GM23338 (cell line): Measurements from ENCODE around the gene TRIM71. TPM values are rescaled to one million over a fixed set of nuclear protein-coding genes. Genes with fewer than 3 reads are reported as not detected.
A peak's percentile ranks its signal among the peaks of the same experiment; 100 is the strongest.

ENCODE experiments used
- ATAC-seq: fragments of 200-7000 bp; cut with Tn5 transposase; 3 replicates; pipeline ENCODE4 v1.9.1; 2020
- DNase-seq: peaks from one replicate; pipeline ENCODE4 v3.0.0-alpha.2; 2015; ENCODE audit warnings: low spot score
- H2AFZ ChIP-seq: fragments of 200-600 bp; sonication (generic); 2 replicates; pipeline ENCODE4 v1.8.0; 2016; ENCODE audit warnings: antibody characterized with exemption, mild to moderate bottlenecking, moderate library complexity
- H3F3A ChIP-seq: fragments of 200-600 bp; sonication (generic); replicated peaks from 2 replicates; pipeline ENCODE4 v1.8.0; 2017; ENCODE audit warnings: antibody characterized with exemption, mixed run types, low read depth
- H3K27ac ChIP-seq: fragments of 200-600 bp; sonication (generic); 2 replicates; pipeline ENCODE4 v1.6.1; 2016; ENCODE audit warnings: low read depth
- H3K27me3 ChIP-seq: fragments of 200-600 bp; sonication (generic); 2 replicates; pipeline ENCODE4 v1.8.0; 2016; ENCODE audit warnings: mild to moderate bottlenecking, mixed run types, moderate library complexity; ENCODE audit not compliant: insufficient read depth
- H3K36me3 ChIP-seq: fragments of 200-600 bp; sonication (generic); 2 replicates; pipeline ENCODE4 v1.8.0; 2016; ENCODE audit warnings: mild to moderate bottlenecking; ENCODE audit not compliant: insufficient read depth
- H3K4me1 ChIP-seq: fragments of 200-600 bp; sonication (generic); 2 replicates; pipeline ENCODE4 v1.8.0; 2016; ENCODE audit warnings: mild to moderate bottlenecking, moderate library complexity; ENCODE audit not compliant: insufficient read depth
- H3K4me2 ChIP-seq: fragments of 200-600 bp; sonication (generic); 2 replicates; pipeline ENCODE4 v1.7.1; 2017; ENCODE audit warnings: mixed run types
- H3K4me3 ChIP-seq: fragments of 200-600 bp; sonication (generic); 2 replicates; pipeline ENCODE4 v1.6.1; 2016; ENCODE audit warnings: mixed run types
- H3K79me2 ChIP-seq: fragments of 200-600 bp; sonication (generic); replicated peaks from 2 replicates; pipeline ENCODE4 v1.8.0; 2017; ENCODE audit warnings: mild to moderate bottlenecking; ENCODE audit not compliant: insufficient read depth
- H3K9me2 ChIP-seq: fragments of 200-600 bp; sonication (generic); 2 replicates; pipeline ENCODE4 v1.8.0; 2017; ENCODE audit not compliant: insufficient read depth
- H4K20me1 ChIP-seq: fragments of 200-600 bp; sonication (generic); replicated peaks from 2 replicates; pipeline ENCODE4 v1.8.0; 2017; ENCODE audit warnings: mild to moderate bottlenecking; ENCODE audit not compliant: insufficient read depth
- H3K27ac Mint-ChIP-seq: 2 replicates; pipeline ENCODE4 v1.8.0; 2020; ENCODE audit warnings: inconsistent platforms, mild to moderate bottlenecking, moderate library complexity, mixed read lengths
- H3K27me3 Mint-ChIP-seq: 3 replicates; pipeline ENCODE4 v1.8.0; 2022; ENCODE audit warnings: low read depth, mild to moderate bottlenecking, moderate library complexity, mixed read lengths, inconsistent platforms; ENCODE audit not compliant: insufficient read depth, poor library complexity
- H3K36me3 Mint-ChIP-seq: 3 replicates; pipeline ENCODE4 v1.8.0; 2021; ENCODE audit warnings: low read depth, mild to moderate bottlenecking, inconsistent platforms, moderate library complexity, mixed read lengths
- H3K4me1 Mint-ChIP-seq: 3 replicates; pipeline ENCODE4 v1.8.0; 2020; ENCODE audit warnings: mild to moderate bottlenecking, inconsistent platforms, mixed read lengths
- H3K4me3 Mint-ChIP-seq: 3 replicates; pipeline ENCODE4 v1.8.0; 2021; ENCODE audit warnings: moderate library complexity, mild to moderate bottlenecking, inconsistent platforms, mixed read lengths
- H3K9me3 Mint-ChIP-seq: 3 replicates; pipeline ENCODE4 v1.8.0; 2020; ENCODE audit warnings: moderate library complexity, mild to moderate bottlenecking, inconsistent platforms, mixed read lengths
- CREB1 ChIP-seq: fragments of 250-450 bp; sonication (Bioruptor Pico); IDR thresholded peaks from 2 replicates; pipeline ENCODE4 v1.5.0; 2020; ENCODE audit warnings: low read depth, mild to moderate bottlenecking, moderate library complexity
- EZH2 ChIP-seq: fragments of 200-600 bp; sonication (generic); IDR thresholded peaks from one replicate; pipeline ENCODE4 v1.8.0; 2017; ENCODE audit warnings: antibody characterized with exemption, mild to moderate bottlenecking, low read depth; ENCODE audit not compliant: unreplicated experiment
- EZH2phosphoT487 ChIP-seq: fragments of 200-600 bp; sonication (generic); IDR thresholded peaks from one replicate; pipeline ENCODE4 v1.8.1; 2018; ENCODE audit warnings: antibody characterized with exemption; ENCODE audit not compliant: unreplicated experiment
- JUNB ChIP-seq: IDR thresholded peaks from one replicate; pipeline ENCODE4 v1.6.1; 2016; ENCODE audit warnings: antibody characterized with exemption; ENCODE audit not compliant: unreplicated experiment
- NANOG ChIP-seq: IDR thresholded peaks from 2 replicates; pipeline ENCODE4 v1.6.1; 2016; ENCODE audit warnings: antibody characterized with exemption, borderline replicate concordance
- POLR2AphosphoS5 ChIP-seq: IDR thresholded peaks from 2 replicates; pipeline ENCODE4 v1.6.1; 2016; ENCODE audit warnings: antibody characterized with exemption, low read depth
- STAT1 ChIP-seq: IDR thresholded peaks from one replicate; pipeline ENCODE4 v1.6.1; 2016; ENCODE audit warnings: antibody characterized with exemption; ENCODE audit not compliant: unreplicated experiment
- ZNF114 ChIP-seq: fragments of 250-450 bp; sonication (Bioruptor Pico); IDR thresholded peaks from 2 replicates; pipeline ENCODE4 v1.5.0; 2020; ENCODE audit warnings: mild to moderate bottlenecking, moderate library complexity
- ZNF331 ChIP-seq: fragments of 250-450 bp; sonication (Bioruptor Pico); IDR thresholded peaks from 2 replicates; pipeline ENCODE4 v1.5.0; 2020; ENCODE audit warnings: low read depth, mild to moderate bottlenecking, moderate library complexity
- polyA plus RNA-seq: library from polyadenylated mRNA; unstranded; fragments of >200 nt; fragmentation: Nextera tagmentation; extraction: Ambion mirVana; gene quantifications from 2 replicates; pipeline ENCODE4 v1.2.1, GENCODE V29; 2016
- total RNA-seq: library from RNA; depleted of rRNA; stranded (reverse); fragments of >200 nt; shearing (Covaris generic); gene quantifications from 2 replicates; pipeline ENCODE4 v1.2.3, GENCODE V29; 2014
- TF ChIP-seq, protein P1 (sequence below): IDR thresholded peaks from one replicate; pipeline ENCODE4 v1.6.1; 2018; ENCODE audit warnings: antibody characterized with exemption; ENCODE audit not compliant: unreplicated experiment
- TF ChIP-seq, protein P2 (sequence below): fragments of 250-450 bp; sonication (Bioruptor Pico); IDR thresholded peaks from 2 replicates; pipeline ENCODE4 v1.5.0; 2020; ENCODE audit warnings: mild to moderate bottlenecking, moderate library complexity
- TF ChIP-seq, protein P3 (sequence below), 2 experiments: fragments of 200-600 bp in 1 of 2; sonication (generic) in 1 of 2; conservative IDR thresholded peaks; 2 replicates each; pipeline versions ENCODE4 v1.5.1 to v1.6.1; 2016 to 2017; ENCODE audit warnings: antibody characterized with exemption in 2 of 2, low read depth in 2 of 2, mild to moderate bottlenecking in 2 of 2, moderate library complexity in 1 of 2
- TF ChIP-seq, protein P4 (sequence below): IDR thresholded peaks from 2 replicates; pipeline ENCODE4 v1.6.1; 2016; ENCODE audit warnings: antibody characterized with exemption

The TRIM71 gene
- total and polyA plus RNA-seq, 2 experiments from 2014 or later = 71.5 to 346 TPM

DNA sequence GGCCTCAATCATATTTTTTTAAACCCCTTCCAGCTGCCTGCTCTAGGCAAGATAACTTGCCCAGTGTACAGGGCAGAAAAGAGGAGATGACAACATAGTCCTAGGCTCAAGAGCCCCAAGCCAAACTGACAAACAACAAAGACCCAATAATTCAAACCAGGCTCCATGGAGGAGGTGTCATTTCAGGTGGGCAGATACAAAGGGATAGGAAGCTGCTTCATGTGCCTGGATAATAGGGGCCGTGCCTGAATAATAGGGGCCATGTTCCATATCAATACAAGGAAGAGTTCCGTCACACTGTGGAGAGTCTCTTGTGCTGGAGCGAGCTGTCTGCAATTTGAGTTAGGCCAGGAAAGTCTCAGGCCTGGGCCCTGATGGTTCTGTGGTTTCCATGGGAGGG is 35.4 kb upstream of the TRIM71 start:
- no peaks in the 10 kb centered on the region; the same call in 2 of the 3 replicates for H3K9me3 Mint-ChIP-seq
- peaks cover 35% of the 10 kb centered on the region for H3F3A ChIP-seq
- no peak; the same call in 2 of the 3 replicates for ATAC-seq

More for the DNA sequence above, 35.4 kb upstream of the TRIM71 start:
- no peaks in the 10 kb centered on the region for H3K9me2 ChIP-seq
- Mint-ChIP-seq H3K4me1 (peaks cover 48% of the 10 kb centered on the region), H3K36me3 (peaks cover 19% of the 10 kb centered on the region), H3K27me3 (peaks cover 22% of the 10 kb centered on the region), H3K27ac (peak overlapping the region; percentile 5; the same call in 1 of the 2 replicates), H3K4me3 (peak overlapping the region; percentile 67)
- H3K27ac ChIP-seq = peak overlapping the region; percentile 88
- peaks cover 60% of the 10 kb centered on the region for H3K79me2 ChIP-seq
- DNase-seq = no peak
- no peak overlapping the region for H2AFZ ChIP-seq
- no peaks in the 10 kb centered on the region for H4K20me1 ChIP-seq
- H3K4me1 ChIP-seq = peaks cover 34% of the 10 kb centered on the region
- peak overlapping the region; percentile 72 for H3K4me3 ChIP-seq
- H3K27me3 ChIP-seq = no peaks in the 10 kb centered on the region
- no peaks in the 10 kb centered on the region for H3K36me3 ChIP-seq
- H3K4me2 ChIP-seq = peak overlapping the region; percentile 94
- TF ChIP-seq EZH2 (no peak), POLR2AphosphoS5 (no peak), ZNF114 (CRISPR knock-in tag) (no peak), EZH2phosphoT487 (no peak), ZNF331 (CRISPR knock-in tag) (no peak), STAT1 (no peak), NANOG (no peak), CREB1 (CRISPR knock-in tag) (no peak), JUNB (no peak)
- TF ChIP-seq, protein P1, sequence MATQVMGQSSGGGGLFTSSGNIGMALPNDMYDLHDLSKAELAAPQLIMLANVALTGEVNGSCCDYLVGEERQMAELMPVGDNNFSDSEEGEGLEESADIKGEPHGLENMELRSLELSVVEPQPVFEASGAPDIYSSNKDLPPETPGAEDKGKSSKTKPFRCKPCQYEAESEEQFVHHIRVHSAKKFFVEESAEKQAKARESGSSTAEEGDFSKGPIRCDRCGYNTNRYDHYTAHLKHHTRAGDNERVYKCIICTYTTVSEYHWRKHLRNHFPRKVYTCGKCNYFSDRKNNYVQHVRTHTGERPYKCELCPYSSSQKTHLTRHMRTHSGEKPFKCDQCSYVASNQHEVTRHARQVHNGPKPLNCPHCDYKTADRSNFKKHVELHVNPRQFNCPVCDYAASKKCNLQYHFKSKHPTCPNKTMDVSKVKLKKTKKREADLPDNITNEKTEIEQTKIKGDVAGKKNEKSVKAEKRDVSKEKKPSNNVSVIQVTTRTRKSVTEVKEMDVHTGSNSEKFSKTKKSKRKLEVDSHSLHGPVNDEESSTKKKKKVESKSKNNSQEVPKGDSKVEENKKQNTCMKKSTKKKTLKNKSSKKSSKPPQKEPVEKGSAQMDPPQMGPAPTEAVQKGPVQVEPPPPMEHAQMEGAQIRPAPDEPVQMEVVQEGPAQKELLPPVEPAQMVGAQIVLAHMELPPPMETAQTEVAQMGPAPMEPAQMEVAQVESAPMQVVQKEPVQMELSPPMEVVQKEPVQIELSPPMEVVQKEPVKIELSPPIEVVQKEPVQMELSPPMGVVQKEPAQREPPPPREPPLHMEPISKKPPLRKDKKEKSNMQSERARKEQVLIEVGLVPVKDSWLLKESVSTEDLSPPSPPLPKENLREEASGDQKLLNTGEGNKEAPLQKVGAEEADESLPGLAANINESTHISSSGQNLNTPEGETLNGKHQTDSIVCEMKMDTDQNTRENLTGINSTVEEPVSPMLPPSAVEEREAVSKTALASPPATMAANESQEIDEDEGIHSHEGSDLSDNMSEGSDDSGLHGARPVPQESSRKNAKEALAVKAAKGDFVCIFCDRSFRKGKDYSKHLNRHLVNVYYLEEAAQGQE = no peak
- TF ChIP-seq, protein P2, sequence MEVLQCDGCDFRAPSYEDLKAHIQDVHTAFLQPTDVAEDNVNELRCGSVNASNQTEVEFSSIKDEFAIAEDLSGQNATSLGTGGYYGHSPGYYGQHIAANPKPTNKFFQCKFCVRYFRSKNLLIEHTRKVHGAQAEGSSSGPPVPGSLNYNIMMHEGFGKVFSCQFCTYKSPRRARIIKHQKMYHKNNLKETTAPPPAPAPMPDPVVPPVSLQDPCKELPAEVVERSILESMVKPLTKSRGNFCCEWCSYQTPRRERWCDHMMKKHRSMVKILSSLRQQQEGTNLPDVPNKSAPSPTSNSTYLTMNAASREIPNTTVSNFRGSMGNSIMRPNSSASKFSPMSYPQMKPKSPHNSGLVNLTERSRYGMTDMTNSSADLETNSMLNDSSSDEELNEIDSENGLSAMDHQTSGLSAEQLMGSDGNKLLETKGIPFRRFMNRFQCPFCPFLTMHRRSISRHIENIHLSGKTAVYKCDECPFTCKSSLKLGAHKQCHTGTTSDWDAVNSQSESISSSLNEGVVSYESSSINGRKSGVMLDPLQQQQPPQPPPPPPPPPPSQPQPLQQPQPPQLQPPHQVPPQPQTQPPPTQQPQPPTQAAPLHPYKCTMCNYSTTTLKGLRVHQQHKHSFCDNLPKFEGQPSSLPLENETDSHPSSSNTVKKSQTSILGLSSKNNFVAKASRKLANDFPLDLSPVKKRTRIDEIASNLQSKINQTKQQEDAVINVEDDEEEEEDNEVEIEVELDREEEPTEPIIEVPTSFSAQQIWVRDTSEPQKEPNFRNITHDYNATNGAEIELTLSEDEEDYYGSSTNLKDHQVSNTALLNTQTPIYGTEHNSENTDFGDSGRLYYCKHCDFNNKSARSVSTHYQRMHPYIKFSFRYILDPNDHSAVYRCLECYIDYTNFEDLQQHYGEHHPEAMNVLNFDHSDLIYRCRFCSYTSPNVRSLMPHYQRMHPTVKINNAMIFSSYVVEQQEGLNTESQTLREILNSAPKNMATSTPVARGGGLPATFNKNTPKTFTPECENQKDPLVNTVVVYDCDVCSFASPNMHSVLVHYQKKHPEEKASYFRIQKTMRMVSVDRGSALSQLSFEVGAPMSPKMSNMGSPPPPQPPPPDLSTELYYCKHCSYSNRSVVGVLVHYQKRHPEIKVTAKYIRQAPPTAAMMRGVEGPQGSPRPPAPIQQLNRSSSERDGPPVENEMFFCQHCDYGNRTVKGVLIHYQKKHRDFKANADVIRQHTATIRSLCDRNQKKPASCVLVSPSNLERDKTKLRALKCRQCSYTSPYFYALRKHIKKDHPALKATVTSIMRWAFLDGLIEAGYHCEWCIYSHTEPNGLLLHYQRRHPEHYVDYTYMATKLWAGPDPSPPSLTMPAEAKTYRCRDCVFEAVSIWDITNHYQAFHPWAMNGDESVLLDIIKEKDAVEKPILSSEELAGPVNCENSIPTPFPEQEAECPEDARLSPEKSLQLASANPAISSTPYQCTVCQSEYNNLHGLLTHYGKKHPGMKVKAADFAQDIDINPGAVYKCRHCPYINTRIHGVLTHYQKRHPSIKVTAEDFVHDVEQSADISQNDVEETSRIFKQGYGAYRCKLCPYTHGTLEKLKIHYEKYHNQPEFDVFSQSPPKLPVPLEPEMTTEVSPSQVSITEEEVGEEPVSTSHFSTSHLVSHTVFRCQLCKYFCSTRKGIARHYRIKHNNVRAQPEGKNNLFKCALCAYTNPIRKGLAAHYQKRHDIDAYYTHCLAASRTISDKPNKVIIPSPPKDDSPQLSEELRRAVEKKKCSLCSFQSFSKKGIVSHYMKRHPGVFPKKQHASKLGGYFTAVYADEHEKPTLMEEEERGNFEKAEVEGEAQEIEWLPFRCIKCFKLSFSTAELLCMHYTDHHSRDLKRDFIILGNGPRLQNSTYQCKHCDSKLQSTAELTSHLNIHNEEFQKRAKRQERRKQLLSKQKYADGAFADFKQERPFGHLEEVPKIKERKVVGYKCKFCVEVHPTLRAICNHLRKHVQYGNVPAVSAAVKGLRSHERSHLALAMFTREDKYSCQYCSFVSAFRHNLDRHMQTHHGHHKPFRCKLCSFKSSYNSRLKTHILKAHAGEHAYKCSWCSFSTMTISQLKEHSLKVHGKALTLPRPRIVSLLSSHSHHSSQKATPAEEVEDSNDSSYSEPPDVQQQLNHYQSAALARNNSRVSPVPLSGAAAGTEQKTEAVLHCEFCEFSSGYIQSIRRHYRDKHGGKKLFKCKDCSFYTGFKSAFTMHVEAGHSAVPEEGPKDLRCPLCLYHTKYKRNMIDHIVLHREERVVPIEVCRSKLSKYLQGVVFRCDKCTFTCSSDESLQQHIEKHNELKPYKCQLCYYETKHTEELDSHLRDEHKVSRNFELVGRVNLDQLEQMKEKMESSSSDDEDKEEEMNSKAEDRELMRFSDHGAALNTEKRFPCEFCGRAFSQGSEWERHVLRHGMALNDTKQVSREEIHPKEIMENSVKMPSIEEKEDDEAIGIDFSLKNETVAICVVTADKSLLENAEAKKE (CRISPR knock-in tag) = no peak
- TF ChIP-seq, protein P3, sequence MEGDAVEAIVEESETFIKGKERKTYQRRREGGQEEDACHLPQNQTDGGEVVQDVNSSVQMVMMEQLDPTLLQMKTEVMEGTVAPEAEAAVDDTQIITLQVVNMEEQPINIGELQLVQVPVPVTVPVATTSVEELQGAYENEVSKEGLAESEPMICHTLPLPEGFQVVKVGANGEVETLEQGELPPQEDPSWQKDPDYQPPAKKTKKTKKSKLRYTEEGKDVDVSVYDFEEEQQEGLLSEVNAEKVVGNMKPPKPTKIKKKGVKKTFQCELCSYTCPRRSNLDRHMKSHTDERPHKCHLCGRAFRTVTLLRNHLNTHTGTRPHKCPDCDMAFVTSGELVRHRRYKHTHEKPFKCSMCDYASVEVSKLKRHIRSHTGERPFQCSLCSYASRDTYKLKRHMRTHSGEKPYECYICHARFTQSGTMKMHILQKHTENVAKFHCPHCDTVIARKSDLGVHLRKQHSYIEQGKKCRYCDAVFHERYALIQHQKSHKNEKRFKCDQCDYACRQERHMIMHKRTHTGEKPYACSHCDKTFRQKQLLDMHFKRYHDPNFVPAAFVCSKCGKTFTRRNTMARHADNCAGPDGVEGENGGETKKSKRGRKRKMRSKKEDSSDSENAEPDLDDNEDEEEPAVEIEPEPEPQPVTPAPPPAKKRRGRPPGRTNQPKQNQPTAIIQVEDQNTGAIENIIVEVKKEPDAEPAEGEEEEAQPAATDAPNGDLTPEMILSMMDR (conservative IDR thresholded peaks at IDR 0.05; ENCODE audit: low read depth in 2 of 2) = no peak
- TF ChIP-seq, protein P4, sequence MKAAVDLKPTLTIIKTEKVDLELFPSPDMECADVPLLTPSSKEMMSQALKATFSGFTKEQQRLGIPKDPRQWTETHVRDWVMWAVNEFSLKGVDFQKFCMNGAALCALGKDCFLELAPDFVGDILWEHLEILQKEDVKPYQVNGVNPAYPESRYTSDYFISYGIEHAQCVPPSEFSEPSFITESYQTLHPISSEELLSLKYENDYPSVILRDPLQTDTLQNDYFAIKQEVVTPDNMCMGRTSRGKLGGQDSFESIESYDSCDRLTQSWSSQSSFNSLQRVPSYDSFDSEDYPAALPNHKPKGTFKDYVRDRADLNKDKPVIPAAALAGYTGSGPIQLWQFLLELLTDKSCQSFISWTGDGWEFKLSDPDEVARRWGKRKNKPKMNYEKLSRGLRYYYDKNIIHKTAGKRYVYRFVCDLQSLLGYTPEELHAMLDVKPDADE = no peak
